Tongue (tissue), 2 donors: Measurements from ENCODE around the gene TAMM41. TPM values are rescaled to one million over a fixed set of nuclear protein-coding genes. Genes with fewer than 3 reads are reported as not detected.
A peak's percentile ranks its signal among the peaks of the same experiment; 100 is the strongest.
"Not testable (repeated sequence)": the region's sequence is repeated elsewhere in the genome, so short reads cannot be mapped to it uniquely, and the experiment has no call there.

ENCODE experiments used
- DNase-seq: peaks from one replicate; pipeline ENCODE4 v3.0.0-alpha.2; 2015
- total RNA-seq: library from RNA; depleted of rRNA; stranded (reverse); fragments of >200 nt; gene quantifications from one replicate; pipeline ENCODE4 v1.2.3, GENCODE V29; 2014

TAMM41 gene, protein sequence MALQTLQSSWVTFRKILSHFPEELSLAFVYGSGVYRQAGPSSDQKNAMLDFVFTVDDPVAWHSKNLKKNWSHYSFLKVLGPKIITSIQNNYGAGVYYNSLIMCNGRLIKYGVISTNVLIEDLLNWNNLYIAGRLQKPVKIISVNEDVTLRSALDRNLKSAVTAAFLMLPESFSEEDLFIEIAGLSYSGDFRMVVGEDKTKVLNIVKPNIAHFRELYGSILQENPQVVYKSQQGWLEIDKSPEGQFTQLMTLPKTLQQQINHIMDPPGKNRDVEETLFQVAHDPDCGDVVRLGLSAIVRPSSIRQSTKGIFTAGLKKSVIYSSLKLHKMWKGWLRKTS
- total RNA-seq = 12.6 TPM

- peak; percentile 94 for DNase-seq
These were observed at the start of gene TAMM41 for GRCh38 chr3:11846281-11847266. TAMM41 (minus strand) TSS chr3:11846885; CDS start chr3:11846636, 249 bp downstream.

GRCh38 chr3:11878837-11879236 is 32.2 kb upstream of the TAMM41 start:
- no peak for DNase-seq

DNA sequence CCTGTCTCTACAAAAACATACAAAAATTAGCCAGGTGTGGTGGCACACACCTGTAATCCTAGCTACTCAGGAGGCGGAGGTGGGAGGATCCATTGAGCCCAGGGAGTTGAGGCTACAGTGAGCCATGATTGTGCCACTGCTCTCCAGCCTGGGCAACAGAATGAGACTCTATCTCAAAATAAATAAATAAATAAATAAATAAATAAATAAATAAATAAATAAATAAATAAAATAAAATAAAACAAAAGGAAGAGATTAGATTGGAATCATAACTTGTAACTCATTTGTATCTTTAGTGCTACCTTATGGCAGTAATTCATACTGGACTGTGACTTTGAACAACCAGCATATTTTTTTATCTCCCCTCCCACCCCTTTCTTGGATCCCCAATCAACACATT is 28.0 kb upstream of the TAMM41 start:
- not testable (repeated sequence) for DNase-seq

DNA sequence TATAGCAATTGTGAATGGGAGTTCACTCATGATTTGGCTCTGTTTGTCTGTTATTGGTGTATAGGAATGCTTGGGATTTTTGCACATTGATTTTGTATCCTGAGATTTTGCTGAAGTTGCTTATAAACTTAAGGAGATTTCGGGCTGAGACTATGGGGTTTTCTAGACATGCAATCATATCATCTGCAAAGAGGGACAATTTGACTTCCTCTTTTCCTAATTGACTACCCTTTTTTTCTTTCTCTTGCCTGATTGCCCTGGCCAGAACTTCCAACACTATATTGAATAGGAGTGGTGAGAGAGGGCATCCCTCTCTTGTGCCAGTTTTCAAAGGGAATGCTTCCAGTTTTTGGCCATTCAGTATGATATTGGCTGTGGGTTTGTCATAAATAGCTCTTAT is 17.1 kb upstream of the TAMM41 start:
- not testable (repeated sequence) for DNase-seq

DNA sequence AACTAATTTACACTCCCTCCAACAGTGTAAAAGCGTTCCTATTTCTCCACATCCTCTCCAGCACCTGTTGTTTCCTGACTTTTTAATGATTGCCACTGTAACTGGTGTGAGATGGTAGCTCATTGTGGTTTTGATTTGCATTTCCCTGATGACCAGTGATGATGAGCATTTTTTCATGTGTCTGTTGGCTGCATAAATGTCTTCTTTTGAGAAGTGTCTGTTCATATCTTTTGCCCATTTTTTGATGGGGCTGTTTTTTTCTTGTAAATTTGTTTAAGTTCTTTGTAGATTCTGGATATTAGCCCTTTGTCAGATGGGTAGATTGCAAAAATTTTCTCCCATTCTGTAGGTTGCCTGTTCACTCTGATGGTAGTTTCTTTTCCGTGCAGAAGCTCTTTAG is 15.9 kb upstream of the TAMM41 start:
- DNase-seq = not testable (repeated sequence)

DNA sequence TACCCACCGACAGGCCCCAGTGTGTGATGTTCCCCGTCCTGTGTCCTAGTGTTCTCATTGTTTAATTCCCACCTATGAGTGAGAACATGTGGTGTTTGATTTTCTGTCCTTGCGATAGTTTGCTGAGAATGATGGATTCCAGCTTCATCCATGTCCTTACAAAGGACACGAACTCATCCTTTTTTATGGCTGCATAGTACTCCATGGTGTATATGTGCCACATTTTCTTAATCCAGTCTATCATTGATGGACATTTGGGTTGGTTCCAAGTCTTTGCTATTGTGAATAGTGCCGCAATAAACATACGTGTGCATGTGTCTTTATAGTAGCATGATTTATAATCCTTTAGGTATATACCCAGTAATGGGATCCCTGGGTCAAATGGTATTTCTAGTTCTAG is 15.5 kb upstream of the TAMM41 start:
- DNase-seq = not testable (repeated sequence)

GRCh38 chr3:11860213-11860612 is 13.5 kb upstream of the TAMM41 start:
- DNase-seq = not testable (repeated sequence)

DNA sequence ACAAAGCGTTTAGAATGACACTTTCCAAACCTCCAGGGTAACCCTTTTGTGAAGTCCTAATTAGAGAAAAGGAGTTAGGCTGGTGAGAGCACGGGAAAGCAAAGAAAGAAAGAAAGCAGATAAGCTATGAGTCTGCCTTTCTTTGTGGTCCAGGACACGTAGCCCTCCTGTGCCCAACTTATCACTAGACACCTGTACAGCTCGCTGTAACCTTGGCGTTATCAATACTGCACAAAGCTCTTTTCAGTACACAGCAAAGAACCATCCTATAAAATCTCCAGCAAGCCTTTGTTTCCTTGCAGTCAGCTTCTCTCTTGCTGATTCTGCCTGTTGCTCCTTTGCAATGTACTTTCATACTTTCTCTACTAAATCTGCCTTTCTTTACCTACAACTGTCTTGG is 6.8 kb upstream of the TAMM41 start:
- DNase-seq = no peak

DNA sequence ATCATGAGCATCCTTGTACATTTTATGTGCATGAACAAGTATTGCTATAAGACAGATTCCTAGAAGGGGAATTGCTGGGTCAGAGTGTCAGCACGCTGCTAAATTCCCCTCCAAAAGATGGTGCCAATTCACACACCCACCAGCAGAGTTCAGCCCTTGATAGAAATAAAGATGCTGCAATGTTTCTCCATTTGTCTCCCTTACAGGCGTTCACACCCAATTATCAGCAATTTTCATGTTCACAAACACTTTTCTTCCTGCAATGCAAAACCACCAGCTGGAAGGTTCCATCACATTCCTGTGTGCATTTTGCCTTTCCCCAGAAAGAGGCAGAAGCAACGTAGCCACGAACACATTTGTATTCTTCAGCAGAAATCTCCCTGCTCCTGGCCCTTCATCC is 3.3 kb upstream of the TAMM41 start:
- DNase-seq = no peak

DNA sequence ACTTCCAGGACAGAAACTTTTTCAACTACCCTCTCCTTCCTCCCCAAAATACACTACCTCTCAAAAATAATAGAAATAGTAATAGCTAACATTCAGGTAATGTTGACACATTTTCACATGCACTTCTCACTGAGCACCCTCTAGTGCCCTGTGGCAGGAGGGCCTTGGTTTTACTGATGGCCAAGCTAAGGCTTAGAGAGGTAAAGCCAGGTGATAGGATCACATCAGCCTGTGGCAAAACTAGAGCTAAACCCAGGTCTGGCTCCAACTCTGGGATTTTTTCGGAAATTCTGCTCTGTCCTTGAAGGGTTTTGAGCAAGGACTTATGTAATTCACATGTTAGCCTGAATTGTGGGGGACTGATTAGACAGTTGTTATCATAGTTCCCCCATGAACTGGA is 922 bp upstream of the TAMM41 start:
- no peak for DNase-seq

DNA sequence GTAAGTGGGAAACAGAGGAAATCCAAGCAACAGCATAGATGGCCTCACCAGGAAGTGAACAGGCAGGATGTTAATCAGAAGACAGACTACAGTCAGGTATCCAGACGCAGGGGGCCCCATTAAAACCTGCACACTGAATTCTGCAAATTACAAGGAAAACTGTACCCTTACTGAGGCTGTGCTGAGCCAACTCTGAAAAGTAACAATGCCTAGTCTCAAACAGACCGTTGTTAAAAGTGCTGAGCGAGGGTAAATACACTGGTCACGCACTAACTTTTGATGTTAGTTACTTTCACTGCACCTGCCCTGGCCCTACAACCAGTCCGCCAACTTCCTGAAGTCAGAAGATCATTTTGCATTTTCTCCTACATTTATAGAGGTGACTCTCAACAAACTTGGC is 1.0 kb downstream of the TAMM41 start:
- no peak for DNase-seq

DNA sequence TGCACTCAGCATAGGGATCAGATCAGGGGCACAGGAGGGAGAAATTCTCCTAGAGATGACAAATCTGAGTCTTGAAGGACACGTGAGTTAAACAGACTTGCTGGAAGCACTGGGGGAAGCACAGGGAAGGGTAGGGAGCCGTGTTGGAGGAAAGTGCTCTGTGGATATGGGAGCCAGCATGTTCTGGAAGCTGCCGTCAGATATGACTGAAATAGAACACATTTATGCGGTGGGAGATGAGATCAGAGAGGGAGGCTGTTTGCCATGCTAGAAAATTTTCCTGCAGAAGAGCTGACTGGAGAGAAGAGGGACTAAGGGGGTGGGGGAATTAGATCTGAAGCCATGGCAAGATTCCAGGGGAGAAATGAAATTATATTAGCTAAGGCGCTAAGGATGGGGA is 1.8 kb downstream of the TAMM41 start:
- DNase-seq = no peak

DNA sequence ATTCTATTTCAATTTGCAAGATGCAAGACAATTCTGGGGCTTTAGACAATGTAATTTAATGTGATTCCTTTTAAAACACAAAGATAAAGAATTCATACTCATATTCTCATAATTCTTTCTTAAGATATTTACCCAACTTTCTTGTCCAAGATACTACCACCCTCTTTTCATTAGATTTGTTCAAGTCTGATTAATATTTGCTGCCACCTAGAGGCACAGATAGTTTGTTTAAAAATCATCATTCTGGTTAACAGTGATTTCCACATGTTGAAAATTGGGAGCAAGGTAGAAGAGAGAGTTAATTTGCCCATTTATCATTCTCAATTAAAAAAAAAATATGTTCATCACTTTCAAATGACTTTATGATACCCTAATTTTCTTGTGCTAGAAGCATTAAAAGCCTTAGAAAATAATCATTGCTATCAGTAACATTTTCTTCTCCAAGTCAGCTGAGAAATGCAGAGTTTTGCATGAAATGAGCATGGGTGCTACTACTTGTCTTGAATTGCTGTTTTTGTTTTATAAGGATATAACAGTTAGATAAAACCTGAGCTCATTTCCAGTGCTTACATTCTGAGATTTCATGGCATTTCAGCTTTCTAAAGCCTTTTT is 11.6 kb downstream of the TAMM41 start:
- peak; percentile 54 for DNase-seq

DNA sequence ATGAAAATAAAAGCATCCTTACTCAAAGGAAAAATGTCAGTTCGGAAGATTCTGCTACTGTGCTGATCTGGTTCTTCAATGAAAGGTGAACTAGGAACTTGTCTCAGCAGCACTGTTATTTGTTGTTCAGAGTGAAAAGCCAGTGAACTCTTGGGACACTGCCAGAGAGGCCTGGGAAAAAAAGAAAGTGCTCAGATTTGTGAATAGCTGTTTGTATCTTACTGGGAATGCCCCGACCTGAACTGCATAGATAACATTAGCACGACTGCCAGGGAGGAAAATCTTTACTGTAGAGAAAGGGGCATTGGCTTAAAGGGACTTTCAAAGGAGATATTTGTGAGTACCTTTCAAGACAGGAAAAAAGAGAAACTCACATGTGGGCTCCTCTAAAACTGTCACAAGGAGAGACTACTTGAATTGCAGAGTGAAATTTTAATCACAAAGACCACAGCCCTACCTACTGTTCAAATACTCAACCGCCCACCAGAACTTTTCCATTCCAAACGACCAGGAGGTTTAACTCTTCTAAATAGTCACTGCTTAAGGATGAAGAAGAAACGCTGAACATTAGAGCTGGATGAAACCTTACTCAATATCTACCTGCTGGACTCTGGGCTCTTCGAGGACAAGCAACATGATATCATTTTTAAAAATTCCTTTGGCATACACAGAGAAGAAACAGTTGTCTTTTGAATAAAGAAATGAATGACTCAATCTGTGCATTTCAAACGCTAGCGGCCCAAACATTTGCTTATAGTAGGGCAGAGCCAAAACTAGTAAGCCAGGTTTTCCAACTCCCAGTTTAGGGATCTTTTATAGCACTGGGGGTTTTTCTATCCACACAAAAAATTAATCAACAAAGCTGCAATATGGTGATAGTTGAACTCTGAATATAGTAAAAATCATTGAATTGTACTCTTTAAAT is 13.4 kb downstream of the TAMM41 start:
- peak; percentile 16 for DNase-seq

DNA sequence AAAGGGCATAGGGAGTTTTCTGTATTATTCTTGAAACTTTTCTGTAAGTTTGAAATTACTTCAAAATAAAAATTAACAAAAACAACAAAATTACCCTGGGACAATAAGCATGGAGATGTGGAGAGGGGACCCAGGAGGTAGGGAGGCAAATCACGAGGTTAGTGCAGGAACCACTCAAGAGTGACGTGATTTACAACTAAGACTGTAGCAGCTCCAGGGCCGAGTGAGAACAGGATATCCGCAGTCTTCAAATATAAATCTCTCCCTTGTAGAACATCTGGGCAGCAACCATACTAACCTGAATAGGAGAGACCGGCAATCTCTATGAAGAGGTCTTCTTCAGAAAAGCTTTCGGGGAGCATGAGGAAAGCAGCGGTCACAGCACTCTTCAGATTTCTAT is 17.3 kb downstream of the TAMM41 start:
- DNase-seq = no peak

GRCh38 chr3:11826628-11827265 is 19.9 kb downstream of the TAMM41 start:
- DNase-seq = no peak

DNA sequence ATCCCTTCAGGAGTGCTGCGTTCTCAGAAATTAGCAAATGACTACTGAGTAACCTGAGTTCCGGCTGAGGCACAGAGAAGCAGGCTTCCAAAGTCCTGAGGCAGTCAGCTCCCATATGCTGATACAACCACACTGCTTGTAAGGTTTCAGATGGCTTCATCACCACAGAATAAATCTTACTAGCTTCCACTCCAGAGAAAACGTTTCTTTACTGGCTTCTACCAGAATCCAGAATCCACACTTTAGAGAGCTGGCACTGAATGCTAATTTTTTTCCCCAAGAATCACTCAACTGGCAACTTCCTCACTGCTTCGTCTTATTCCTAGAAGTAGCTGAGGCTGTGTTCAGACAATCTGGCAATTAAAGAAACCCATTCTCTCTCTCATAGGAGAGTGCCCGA is 21.4 kb downstream of the TAMM41 start:
- no peak for DNase-seq

DNA sequence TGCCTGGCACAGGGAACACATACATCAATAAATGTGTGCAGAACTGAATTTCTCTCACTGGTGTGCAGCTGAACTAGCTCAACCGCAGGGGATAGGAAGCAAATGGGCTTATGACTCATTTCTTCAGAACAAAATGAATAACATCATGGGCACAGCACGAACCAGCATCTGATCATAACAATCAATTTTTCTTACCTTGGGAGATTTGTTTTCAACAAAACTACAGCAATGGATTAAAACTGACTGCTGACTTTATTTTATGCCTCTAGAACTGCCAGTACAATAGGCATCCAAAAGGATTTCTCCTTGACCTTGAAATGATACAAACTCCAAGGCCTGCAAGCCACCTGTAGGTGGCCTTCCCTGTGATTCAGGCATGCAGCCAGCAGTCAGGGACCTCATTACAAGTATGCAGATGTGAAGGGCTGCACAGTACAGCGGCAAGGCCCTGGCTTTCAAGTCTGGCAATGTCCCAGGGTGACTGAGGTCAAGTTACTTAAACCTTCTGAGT is 26.1 kb downstream of the TAMM41 start:
- no peak for DNase-seq

DNA sequence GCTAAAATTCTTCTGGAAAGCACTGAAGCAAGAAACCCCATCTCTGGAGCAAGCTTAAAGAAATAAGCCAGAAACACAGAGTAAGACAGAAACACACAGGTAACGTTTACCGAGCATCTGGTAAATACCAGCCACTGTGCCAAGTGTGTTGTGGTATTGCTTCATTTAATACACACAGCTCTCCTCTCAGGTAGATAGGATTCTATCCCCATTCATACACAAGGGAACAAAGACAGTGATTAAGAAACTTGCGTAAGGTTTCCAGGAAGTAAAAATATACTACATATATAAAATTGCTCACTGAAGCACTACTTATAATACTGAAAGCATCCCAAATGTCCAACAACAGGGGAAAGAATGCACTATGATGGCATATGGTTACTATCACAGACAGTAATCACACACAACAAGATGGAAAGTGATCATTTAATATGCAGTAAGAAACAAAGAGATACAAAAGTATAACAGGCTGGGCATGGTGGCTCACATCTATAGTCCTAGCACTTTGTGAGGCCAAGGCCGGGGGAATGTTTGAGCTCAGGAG is 27.5 kb downstream of the TAMM41 start:
- DNase-seq = no peak

DNA sequence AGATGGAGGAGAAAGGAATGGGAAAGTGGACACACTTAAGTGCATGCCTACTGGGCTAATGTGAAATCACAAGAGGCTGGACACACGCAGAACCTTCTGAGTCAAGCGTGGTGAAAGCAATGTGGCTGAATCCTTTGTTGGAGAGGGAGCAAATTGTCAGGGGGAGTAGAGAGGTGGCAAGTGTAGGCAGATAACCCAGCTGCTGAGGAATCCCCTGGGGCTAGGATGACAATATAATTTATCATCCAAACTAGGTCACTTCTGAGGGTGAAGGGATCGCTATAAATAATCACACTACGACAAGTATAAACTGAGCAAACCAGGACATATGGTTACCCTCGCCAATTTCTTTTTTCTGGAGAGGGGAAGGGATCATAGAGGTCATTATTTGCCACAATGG is 28.7 kb downstream of the TAMM41 start:
- no peak for DNase-seq

DNA sequence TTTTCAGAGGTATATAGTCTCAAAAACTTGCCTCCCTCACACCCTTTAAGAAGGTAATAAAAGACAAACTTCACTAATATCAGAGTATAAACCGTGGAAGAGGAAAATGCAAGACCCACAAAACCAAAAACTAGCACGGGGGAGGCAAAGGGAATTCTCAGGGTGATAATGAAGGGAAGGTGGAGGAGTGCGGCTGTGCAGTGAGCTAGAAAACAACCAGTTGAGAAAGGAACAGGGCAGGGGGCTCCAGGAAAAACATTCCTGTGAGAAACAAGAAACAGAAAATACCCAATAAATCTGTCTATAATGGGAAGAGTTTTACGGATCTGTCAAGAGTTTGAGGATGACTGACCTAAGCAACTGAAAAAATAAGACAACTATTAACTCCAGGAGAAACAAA is 31.6 kb downstream of the TAMM41 start:
- no peak for DNase-seq
